ENCODE measurements around the gene EFCAB7.
A peak's percentile ranks its signal among the peaks of the same experiment; 100 is the strongest.
"Not testable (repeated sequence)": the region's sequence is repeated elsewhere in the genome, so short reads cannot be mapped to it uniquely, and the experiment has no call there.

The EFCAB7 gene

DNA sequence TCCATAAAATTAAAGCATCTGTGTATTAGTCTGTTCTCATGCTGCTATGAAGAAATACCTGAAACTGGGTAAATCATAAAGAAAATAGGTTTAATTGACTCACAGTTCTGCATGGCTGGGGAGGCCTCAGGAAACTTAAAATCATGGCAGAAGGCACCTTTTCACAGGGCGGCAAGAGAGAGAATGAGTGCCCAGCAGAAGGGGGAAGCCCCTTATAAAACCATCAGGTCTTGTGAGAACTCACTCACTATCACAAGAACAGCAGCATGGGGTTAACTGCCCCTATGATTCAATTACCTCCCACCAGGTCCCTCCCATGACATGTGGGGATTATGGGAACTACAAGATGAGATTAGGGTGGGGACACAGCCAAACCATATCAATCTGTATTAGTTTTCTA lies 63.0 kb downstream of the EFCAB7 start:
- not testable (repeated sequence) for ATAC-seq, H3K4me3 Mint-ChIP-seq, H3K9me3 Mint-ChIP-seq, H3K27me3 Mint-ChIP-seq, H3K4me1 Mint-ChIP-seq, DNase-seq, H3K27ac Mint-ChIP-seq

DNA sequence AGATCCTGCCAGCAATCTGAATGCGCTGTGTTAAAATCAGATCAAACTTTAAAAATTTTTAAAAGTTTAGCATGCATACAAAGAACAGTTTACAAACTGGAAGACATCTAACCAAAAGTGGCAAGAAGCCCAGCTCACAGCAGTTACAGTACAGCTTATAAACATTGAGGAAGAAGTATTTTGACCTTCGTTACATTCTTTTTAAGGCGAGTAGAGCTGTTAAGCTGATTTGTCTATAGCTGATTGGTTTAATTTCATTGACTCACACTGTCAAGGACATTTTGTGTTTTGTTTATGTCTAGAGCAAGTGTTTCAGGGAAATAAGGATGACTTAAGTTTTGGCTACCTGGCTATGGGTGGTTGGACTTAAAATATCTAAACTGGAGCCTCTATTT lies 66.8 kb downstream of the EFCAB7 start:
- Mint-ChIP-seq H3K4me1 (peaks cover 17% of the 10 kb centered on the region), H3K27me3 (no peaks in the 10 kb centered on the region), H3K4me3 (no peak overlapping the region), H3K9me3 (no peaks in the 10 kb centered on the region), H3K27ac (no peak overlapping the region)
- ATAC-seq (no peak), DNase-seq (no peak)

DNA sequence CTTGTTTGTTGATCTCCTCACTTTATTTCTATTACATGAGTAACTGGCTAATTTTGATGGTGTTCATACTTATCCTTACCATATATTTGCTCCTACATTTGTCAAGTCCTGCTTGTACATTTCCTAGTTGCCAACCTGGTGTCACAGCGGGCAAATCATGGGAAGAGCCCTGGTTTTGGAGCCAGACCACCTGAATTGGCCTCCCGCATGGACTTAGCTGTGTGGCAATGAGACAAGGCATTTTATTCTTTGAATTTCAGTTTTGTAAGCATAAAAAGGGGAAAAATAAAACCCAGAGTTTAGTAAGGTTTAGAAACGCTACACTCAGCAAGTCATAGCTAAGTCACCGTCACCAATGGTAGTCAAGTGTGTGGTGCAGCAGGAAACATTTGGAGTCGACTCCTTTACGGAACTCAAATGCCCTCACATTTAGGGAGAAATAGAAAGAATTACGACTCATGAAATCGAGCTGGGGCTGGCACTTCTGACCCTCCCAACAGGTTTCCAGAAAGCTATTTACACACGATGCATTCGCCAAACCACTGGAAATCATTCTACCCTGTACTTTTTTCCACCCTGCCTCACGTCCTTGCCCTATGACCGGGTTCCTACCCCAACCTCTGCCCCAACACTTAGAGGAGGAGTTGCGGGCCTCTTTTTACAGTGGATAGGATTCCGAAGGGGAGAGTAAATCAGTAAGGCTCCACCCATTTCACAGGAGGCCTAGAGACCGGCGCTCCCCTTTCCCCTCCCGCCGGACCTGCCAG lies 69.4 kb downstream of the EFCAB7 start:
- Mint-ChIP-seq H3K27me3 (no peaks in the 10 kb centered on the region), H3K9me3 (no peaks in the 10 kb centered on the region), H3K27ac (peak overlapping the region; percentile 98), H3K4me3 (peak overlapping the region; percentile 96 to 97), H3K4me1 (peaks cover 37% of the 10 kb centered on the region)
- ATAC-seq (no peak), DNase-seq (no peak)

GRCh38 chr1:63593303-63593885 lies 70.1 kb downstream of the EFCAB7 start, which contains the start of gene PGM1:
Gene PGM1 (plus strand): TSS chr1:63593411. CDS start chr1:63593489, 78 bp downstream.
- DNase-seq (peak; percentile 77 to 80), ATAC-seq (peak; percentile 90)
- H3K4me1 Mint-ChIP-seq = peaks cover 37% of the 10 kb centered on the region
- H3K27ac Mint-ChIP-seq = peak within 1 kb of the TSS; percentile 98
- no peaks in the 10 kb centered on the region for H3K27me3 Mint-ChIP-seq
- no peaks in the 10 kb centered on the region for H3K9me3 Mint-ChIP-seq
- H3K4me3 Mint-ChIP-seq = peak within 1 kb of the TSS; percentile 96 to 97

DNA sequence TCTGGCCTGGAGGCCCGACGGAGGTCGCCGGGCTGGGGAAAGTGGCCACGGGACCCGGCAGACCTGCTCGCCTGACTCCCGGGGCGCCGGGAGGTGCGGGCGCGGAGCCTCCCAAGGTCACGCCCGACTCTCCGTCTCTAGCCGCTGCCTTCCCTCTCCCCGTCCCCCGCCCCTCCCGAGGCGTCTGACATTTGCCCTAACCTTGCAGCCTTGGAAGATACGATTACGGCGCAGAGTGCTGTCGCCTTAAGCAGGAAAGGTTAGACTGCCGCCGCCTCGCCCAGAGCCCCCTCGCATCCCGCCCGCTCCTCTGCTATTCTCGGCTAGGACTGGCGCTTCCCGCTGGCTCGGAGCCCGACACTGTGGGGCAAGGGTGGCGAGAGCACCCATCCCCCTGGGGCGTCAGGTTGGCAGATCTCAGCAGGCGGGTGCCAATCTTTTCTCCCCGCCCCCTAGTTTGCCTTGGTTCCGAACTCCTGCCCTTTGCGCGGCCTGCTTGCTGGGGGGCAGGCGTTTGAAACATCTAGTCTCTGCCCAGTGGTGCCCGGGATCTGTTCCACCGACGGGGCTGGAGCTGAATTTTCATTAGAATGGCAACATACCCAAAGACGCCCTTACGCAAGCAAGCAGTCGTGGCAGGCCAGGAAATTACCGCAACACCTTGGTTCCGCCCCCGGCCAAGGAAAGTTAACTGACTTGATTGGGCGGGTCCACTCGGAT lies 70.7 kb downstream of the EFCAB7 start:
- peaks cover 37% of the 10 kb centered on the region for H3K4me1 Mint-ChIP-seq
- no peaks in the 10 kb centered on the region for H3K27me3 Mint-ChIP-seq

DNA sequence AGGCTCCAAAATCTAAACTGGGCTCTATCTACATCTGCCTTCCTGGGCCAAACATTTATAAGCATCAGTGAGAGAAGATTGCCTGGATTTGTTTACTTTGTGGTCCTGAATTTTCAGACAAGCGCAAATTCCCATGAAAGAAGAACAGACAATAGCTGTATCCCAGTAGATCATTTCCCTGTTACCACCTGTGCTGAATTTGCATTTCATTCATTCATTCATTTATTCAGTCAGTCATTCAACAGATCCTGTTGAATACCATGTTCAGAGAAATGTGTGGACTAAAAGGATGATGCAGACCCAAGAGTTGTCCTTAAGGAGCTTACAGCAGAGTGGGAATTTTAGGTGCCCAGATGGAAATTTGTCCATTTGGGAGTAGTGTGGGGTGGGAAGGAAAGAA lies 72.1 kb downstream of the EFCAB7 start:
- Mint-ChIP-seq H3K4me1 (peaks cover 37% of the 10 kb centered on the region), H3K9me3 (no peaks in the 10 kb centered on the region), H3K27me3 (no peaks in the 10 kb centered on the region), H3K27ac (no peak overlapping the region), H3K4me3 (no peak overlapping the region)
- DNase-seq (no peak), ATAC-seq (no peak)

More for the DNA sequence above, 70.7 kb downstream of the EFCAB7 start:
- DNase-seq (peak; percentile 79 to 84), ATAC-seq (peak; percentile 78)
- H3K9me3 Mint-ChIP-seq = no peaks in the 10 kb centered on the region
- peak overlapping the region; percentile 98 for H3K27ac Mint-ChIP-seq
- peak overlapping the region; percentile 96 to 97 for H3K4me3 Mint-ChIP-seq

GRCh38 chr1:63599799-63600198 lies 76.5 kb downstream of the EFCAB7 start:
- Mint-ChIP-seq H3K27me3 (no peaks in the 10 kb centered on the region), H3K4me3 (no peak overlapping the region), H3K9me3 (no peaks in the 10 kb centered on the region), H3K4me1 (peaks cover 19% of the 10 kb centered on the region), H3K27ac (no peak overlapping the region)
- ATAC-seq (no peak), DNase-seq (no peak)

DNA sequence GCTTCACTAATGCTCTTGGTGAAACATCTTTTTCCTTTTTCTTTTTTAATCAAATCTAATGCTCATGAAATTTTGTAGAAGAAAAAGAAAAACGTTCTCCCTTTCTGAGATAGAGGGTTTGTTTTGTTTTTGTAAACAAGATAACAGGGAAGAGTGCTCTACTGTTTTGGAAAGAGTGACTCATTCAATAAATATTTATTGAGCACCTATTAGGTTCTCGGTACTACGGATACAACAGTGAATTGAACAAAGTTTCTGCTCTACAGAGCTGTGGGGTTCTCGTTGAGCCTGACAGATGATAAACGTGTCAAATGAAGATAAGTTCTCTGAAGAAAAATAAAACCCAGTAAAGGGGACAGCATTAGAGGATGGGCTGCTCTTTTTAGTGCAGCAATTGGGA lies 76.9 kb downstream of the EFCAB7 start:
- DNase-seq (no peak), ATAC-seq (no peak)
- H3K9me3 Mint-ChIP-seq = no peaks in the 10 kb centered on the region
- H3K4me1 Mint-ChIP-seq = peaks cover 19% of the 10 kb centered on the region
- H3K27ac Mint-ChIP-seq = no peak overlapping the region
- no peaks in the 10 kb centered on the region for H3K27me3 Mint-ChIP-seq
- no peak overlapping the region for H3K4me3 Mint-ChIP-seq

- Mint-ChIP-seq H3K4me3 (no peak overlapping the region), H3K27ac (no peak overlapping the region), H3K4me1 (peaks cover 11% of the 10 kb centered on the region), H3K9me3 (no peaks in the 10 kb centered on the region), H3K27me3 (no peaks in the 10 kb centered on the region)
- ATAC-seq = no peak
- no peak for DNase-seq
Measured at GRCh38 chr1:63601061-63601460, 77.7 kb downstream of the EFCAB7 start.

DNA sequence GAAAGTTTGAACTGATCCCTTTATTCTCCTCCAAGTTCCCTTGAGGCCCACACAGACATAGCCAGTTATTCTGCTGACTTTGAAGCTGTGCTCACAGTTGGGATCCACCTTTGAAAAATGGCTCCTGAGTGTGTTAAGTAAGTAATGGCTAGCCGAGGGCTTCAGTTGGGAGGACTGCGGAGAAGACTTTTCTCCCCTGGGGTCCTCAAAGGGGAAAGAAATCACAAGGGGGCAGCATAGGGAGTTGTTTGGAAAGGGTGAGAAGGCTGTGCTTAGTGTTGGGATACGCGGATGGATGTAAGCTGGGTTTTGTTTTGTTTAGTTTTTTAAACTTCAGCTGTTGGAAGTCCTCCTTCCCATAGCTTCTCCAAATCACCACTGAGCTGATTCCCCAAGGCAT lies 78.1 kb downstream of the EFCAB7 start:
- DNase-seq (no peak), ATAC-seq (no peak)
- peaks cover 7% of the 10 kb centered on the region for H3K4me1 Mint-ChIP-seq
- no peaks in the 10 kb centered on the region for H3K9me3 Mint-ChIP-seq
- no peaks in the 10 kb centered on the region for H3K27me3 Mint-ChIP-seq
- no peak overlapping the region for H3K27ac Mint-ChIP-seq
- no peak overlapping the region for H3K4me3 Mint-ChIP-seq

GRCh38 chr1:63601912-63602311 lies 78.6 kb downstream of the EFCAB7 start:
- Mint-ChIP-seq H3K9me3 (no peaks in the 10 kb centered on the region), H3K27me3 (no peaks in the 10 kb centered on the region)
- no peak for ATAC-seq

DNA sequence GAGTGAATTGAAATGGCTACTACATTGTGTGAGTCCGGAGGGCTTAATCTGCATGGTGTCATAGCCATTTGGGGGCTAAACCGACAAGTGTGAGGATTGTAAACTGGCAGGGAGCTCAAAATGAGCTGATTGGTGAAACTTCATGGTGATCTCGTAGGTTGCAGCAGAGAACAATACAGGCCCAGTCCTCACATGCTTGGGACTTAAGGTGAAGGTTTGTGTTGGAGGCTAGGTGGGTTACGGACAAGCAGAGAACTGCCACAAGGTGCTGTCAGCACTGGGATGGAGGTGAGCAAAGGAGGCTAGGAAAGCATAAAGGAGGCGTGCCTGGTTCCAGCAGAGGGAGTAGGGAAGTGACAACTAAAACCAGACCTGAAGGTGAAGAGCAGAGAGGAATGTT lies 79.3 kb downstream of the EFCAB7 start:
- H3K4me1 Mint-ChIP-seq = no peaks in the 10 kb centered on the region
- no peaks in the 10 kb centered on the region for H3K27me3 Mint-ChIP-seq
- DNase-seq (no peak), ATAC-seq (no peak)
- no peaks in the 10 kb centered on the region for H3K9me3 Mint-ChIP-seq
- H3K27ac Mint-ChIP-seq = no peak overlapping the region
- H3K4me3 Mint-ChIP-seq = no peak overlapping the region

More at GRCh38 chr1:63601912-63602311, 78.6 kb downstream of the EFCAB7 start:
- H3K4me3 Mint-ChIP-seq = no peak overlapping the region
- peaks cover 3% of the 10 kb centered on the region for H3K4me1 Mint-ChIP-seq
- no peak for DNase-seq
- no peak overlapping the region for H3K27ac Mint-ChIP-seq

DNA sequence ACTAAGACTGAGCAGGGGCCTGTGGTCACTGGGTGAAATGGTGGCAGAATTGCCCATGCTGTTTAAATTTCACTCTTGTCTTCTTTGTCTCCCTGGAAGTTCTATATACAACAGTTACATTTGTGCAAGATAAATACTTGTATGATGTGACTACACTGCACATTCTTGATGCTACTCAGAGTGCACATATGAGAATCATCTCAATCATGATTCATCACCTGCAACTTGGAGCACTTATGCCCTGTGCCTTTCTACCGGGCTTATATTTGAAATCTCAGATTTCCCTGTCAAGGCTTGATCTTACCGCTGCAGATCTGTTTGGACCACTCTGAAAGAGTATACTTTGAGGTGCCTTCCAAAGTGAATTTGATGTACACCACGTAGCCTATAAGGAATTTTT lies 80.5 kb downstream of the EFCAB7 start:
- Mint-ChIP-seq H3K27me3 (no peaks in the 10 kb centered on the region), H3K4me3 (no peak overlapping the region), H3K27ac (no peak overlapping the region), H3K4me1 (no peaks in the 10 kb centered on the region), H3K9me3 (no peaks in the 10 kb centered on the region)
- DNase-seq (no peak), ATAC-seq (no peak)

- no peaks in the 10 kb centered on the region for H3K27me3 Mint-ChIP-seq
- H3K9me3 Mint-ChIP-seq = no peaks in the 10 kb centered on the region
- no peak overlapping the region for H3K27ac Mint-ChIP-seq
- no peak for DNase-seq
- ATAC-seq = no peak
- no peak overlapping the region for H3K4me3 Mint-ChIP-seq
- peaks cover 11% of the 10 kb centered on the region for H3K4me1 Mint-ChIP-seq
Measured at GRCh38 chr1:63607322-63607721, 84.0 kb downstream of the EFCAB7 start.

- no peak overlapping the region for H3K4me3 Mint-ChIP-seq
- peaks cover 11% of the 10 kb centered on the region for H3K4me1 Mint-ChIP-seq
- ATAC-seq (no peak), DNase-seq (no peak)
- H3K9me3 Mint-ChIP-seq = no peaks in the 10 kb centered on the region
- no peaks in the 10 kb centered on the region for H3K27me3 Mint-ChIP-seq
- H3K27ac Mint-ChIP-seq = no peak overlapping the region
Measured at GRCh38 chr1:63611231-63611630, 87.9 kb downstream of the EFCAB7 start.

DNA sequence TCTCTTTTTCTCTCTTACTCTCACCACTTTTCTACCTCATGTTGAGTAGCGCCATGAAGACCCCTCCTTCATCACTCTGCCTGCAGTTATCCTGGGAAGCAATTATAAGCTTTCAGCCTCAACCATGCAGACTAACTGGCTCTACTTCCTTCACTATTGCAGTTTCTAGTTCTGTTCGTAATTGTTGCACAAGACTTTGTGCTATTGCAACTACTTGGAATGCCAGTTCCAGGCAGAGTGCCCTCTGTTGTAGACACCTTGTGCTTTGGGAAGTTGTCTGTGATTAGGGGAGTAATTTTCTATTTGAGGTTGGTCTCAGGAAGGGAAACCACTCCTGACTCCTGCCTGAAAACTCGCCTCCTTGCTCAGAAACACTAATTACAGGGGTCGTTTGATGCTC lies 89.2 kb downstream of the EFCAB7 start:
- no peaks in the 10 kb centered on the region for H3K9me3 Mint-ChIP-seq
- peak overlapping the region in 1 of 2 donors; percentile 47 for H3K27ac Mint-ChIP-seq
- DNase-seq (no peak), ATAC-seq (no peak)
- no peak overlapping the region for H3K4me3 Mint-ChIP-seq
- peaks cover 11% of the 10 kb centered on the region for H3K4me1 Mint-ChIP-seq
- no peaks in the 10 kb centered on the region for H3K27me3 Mint-ChIP-seq
